Prostate gland (tissue), 2 donors: ENCODE data around the gene TREML4. TPM values are rescaled to one million over a fixed set of nuclear protein-coding genes. Genes with fewer than 3 reads are reported as not detected.

ENCODE experiments used
- DNase-seq: peaks from one replicate; pipeline ENCODE4 v3.0.0-alpha.2; 2019; ENCODE audit warnings: low spot score
- H3K27ac ChIP-seq, 2 donors: fragments of 200-600 bp; sonication (generic); 2 replicates each; pipeline ENCODE4 v1.5.1; 2017 to 2019
- H3K27me3 ChIP-seq: fragments of 200-600 bp; sonication (generic); replicated peaks from 2 replicates; pipeline ENCODE4 v1.5.1; 2019; ENCODE audit not compliant: insufficient read depth
- H3K36me3 ChIP-seq, 2 donors: fragments of 200-600 bp; sonication (generic); 1 replicate in 1 of 2; 2 replicates in 1 of 2; pipeline versions ENCODE4 v1.5.1 to v1.8.1; 2017 to 2019
- H3K4me1 ChIP-seq: fragments of 200-600 bp; sonication (generic); replicated peaks from 2 replicates; pipeline ENCODE4 v1.5.1; 2019
- H3K4me3 ChIP-seq, 2 donors: fragments of 200-600 bp; sonication (generic); 2 replicates each; pipeline ENCODE4 v1.5.1; 2017 to 2019
- H3K9me3 ChIP-seq: fragments of 200-600 bp; sonication (generic); 2 replicates; pipeline ENCODE4 v1.5.1; 2017
- POLR2A ChIP-seq: fragments of 450-650 bp; IDR thresholded peaks from one replicate; pipeline ENCODE4 v1.6.1; 2016; ENCODE audit warnings: antibody characterized with exemption, mild to moderate bottlenecking
- POLR2AphosphoS5 ChIP-seq: sonication (generic); formaldehyde crosslinking; IDR thresholded peaks from one replicate; pipeline ENCODE4 v1.6.1; 2017; ENCODE audit warnings: antibody characterized with exemption
- WGBS: methylation state at CpG from one replicate; pipeline ENCODE4 v1.1.5; 2018; 5-methylcytosine and 5-hydroxymethylcytosine counted together
- intact Hi-C: fragments of 100-400 bp; cut with DNase I; formaldehyde crosslinking; loops from one replicate; pipeline ENCODE4 v1.14.2; 2022
- total RNA-seq, 2 donors: library from RNA; depleted of rRNA; stranded (reverse); fragments of >200 nt; gene quantifications; one replicate each; pipeline ENCODE4 v1.1.0, GENCODE V29; 2016
- TF ChIP-seq, protein P1 (sequence below), 4 experiments: fragments of 200-600 bp in 2 of 4; fragments of 450-650 bp in 2 of 4; sonication (generic) in 2 of 4; IDR thresholded peaks; 1 replicate in 3 of 4; 2 replicates in 1 of 4; pipeline ENCODE4 v1.5.1; 2016 to 2019; ENCODE audit warnings: antibody characterized with exemption in 4 of 4, mild to moderate bottlenecking in 2 of 4, moderate library complexity in 2 of 4

The TREML4 gene
- total RNA-seq, 2 donors from 2014 or later, result not detected

DNA sequence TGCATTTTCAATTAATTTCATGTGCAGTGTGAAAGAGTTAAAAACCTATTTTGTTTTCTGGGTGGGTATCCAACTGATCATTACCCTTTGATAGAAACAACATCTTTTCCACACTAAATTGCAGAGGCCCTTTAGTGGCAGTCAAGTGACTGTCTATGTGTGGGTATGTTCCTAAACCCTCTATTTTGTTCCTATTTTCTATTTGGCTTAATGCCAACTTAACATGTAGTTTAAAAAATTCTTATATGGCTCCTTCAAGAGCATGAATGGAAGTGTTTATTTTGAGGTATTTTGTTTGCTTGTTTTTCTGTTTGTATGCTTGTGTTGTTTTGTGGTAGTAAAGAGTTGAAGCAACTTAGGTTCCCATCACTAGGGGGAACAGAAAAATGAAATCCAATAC, 38.4 kb downstream of the TREML4 start:
- DNase-seq, result no peak
- H3K4me3 ChIP-seq, result no peak overlapping the region
- H3K27ac ChIP-seq, result no peak overlapping the region
- H3K36me3 ChIP-seq, result no peaks in the 10 kb centered on the region
- intact Hi-C loops, result no loop called here
- H3K9me3 ChIP-seq, result no peaks in the 10 kb centered on the region
- H3K27me3 ChIP-seq, result no peaks in the 10 kb centered on the region
- no peaks in the 10 kb centered on the region for H3K4me1 ChIP-seq
- no peak for TF ChIP-seq POLR2AphosphoS5

DNA sequence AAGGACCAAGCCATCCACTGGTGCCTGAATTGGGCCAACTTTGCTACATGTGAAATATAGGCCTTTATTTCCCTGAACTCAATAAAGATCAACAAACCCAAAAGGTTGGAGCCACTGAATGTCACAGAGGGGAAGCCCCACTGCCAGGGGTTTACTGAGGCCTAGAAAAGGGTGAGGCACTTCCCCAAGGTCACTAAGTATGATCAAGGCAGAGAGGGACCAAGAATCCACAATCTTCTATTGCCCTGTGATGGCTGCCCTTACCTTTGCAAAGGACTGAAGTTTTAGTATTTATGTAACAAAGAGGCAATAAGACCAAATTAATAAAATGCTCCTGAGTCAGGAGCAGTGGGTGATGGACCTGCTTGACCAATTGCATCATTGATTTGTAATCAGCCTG, 40.3 kb downstream of the TREML4 start:
- TF ChIP-seq POLR2AphosphoS5 (no peak), POLR2A (no peak)
- TF ChIP-seq, protein P1, sequence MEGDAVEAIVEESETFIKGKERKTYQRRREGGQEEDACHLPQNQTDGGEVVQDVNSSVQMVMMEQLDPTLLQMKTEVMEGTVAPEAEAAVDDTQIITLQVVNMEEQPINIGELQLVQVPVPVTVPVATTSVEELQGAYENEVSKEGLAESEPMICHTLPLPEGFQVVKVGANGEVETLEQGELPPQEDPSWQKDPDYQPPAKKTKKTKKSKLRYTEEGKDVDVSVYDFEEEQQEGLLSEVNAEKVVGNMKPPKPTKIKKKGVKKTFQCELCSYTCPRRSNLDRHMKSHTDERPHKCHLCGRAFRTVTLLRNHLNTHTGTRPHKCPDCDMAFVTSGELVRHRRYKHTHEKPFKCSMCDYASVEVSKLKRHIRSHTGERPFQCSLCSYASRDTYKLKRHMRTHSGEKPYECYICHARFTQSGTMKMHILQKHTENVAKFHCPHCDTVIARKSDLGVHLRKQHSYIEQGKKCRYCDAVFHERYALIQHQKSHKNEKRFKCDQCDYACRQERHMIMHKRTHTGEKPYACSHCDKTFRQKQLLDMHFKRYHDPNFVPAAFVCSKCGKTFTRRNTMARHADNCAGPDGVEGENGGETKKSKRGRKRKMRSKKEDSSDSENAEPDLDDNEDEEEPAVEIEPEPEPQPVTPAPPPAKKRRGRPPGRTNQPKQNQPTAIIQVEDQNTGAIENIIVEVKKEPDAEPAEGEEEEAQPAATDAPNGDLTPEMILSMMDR (IDR thresholded peaks at IDR 0.05), result no peak
- Histone ChIP-seq H3K27ac (no peak overlapping the region), H3K9me3 (no peaks in the 10 kb centered on the region), H3K4me3 (no peak overlapping the region), H3K4me1 (no peaks in the 10 kb centered on the region), H3K36me3 (no peaks in the 10 kb centered on the region), H3K27me3 (no peaks in the 10 kb centered on the region)
- intact Hi-C loops, result no loop called here
- no peak for DNase-seq

DNA sequence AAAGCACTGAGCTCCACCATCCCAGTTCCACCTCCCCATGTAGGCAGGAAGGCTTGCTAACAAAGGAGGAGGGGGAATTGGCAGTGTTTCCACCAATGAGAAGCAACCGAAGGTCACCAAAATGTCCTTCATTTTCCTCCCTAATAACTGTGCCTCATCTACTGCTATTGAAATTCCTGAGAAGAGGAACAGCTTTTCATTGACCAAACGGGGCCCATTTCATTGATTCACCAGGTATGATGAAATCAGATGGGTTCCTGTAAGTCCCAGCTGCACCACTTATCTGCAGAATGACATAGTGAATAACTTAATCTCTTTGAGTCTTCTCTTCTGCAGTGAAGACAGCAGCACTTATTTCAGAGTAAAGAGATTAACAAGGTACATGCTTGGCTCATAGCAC, 41.0 kb downstream of the TREML4 start:
- H3K27ac ChIP-seq, result no peak overlapping the region
- DNase-seq, result no peak
- intact Hi-C loops, result no loop called here
- no peaks in the 10 kb centered on the region for H3K9me3 ChIP-seq
- no peaks in the 10 kb centered on the region for H3K27me3 ChIP-seq
- H3K4me3 ChIP-seq, result no peak overlapping the region
- no peaks in the 10 kb centered on the region for H3K36me3 ChIP-seq
- no peaks in the 10 kb centered on the region for H3K4me1 ChIP-seq
- 93% methylated on average over 2 of the region's 2 CpGs for WGBS
- TF ChIP-seq POLR2AphosphoS5, result no peak
- TF ChIP-seq, protein P1 (IDR thresholded peaks at IDR 0.05), result no peak

DNA sequence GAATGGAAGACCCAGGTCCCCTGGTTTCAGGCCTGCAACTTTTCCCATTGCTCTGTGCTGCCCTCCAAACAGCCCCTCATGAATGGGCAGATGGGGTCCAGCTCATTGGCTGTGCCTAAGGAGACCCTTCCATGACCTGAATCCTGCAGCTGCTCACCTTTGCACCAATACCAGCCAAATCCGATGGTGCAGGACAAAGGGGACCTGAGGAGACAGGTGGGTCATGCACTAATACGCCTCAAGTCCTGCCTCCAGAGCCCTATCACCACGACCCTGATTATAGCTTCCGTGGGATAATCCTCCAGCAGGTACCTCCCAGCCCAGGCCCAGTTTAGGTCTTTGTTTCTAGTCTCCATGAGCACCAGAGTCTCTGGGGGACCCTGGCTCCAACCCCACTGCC, 41.6 kb downstream of the TREML4 start:
- WGBS, result 86% methylated on average over 4 of the region's 4 CpGs
- Histone ChIP-seq H3K27ac (no peak overlapping the region), H3K4me1 (no peaks in the 10 kb centered on the region), H3K9me3 (no peaks in the 10 kb centered on the region), H3K27me3 (no peaks in the 10 kb centered on the region), H3K36me3 (no peaks in the 10 kb centered on the region), H3K4me3 (no peak overlapping the region)
- TF ChIP-seq POLR2AphosphoS5, result no peak
- TF ChIP-seq, protein P1 (IDR thresholded peaks at IDR 0.05), result no peak
- no peak for TF ChIP-seq POLR2A
- intact Hi-C loops, result no loop called here
- no peak for DNase-seq

DNA sequence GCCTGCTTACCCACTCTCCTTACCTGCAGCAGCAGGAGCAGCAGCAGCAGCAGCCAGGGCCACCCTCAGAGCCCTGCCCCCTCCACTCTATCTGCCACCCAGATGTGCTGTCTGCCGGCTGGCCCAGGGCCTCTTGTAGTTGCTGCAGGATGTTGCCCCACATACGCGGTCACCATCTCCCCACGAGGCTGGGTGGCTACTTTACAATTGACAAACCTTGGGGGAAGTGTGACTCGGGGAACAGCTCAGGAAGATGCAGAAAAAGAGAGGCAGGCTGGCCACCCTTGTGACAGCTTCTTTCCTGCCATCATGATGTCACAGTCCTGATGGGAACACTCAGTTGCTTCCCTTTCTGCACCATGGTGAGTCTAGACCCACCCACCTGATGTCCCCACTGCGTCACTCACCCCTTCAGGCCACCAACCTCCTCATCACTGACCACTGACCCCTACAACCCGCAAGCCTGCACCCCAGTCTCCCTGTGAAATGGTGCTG, 43.8 kb downstream of the TREML4 start:
- TF ChIP-seq POLR2AphosphoS5 (no peak), POLR2A (no peak)
- TF ChIP-seq, protein P1 (IDR thresholded peaks at IDR 0.05), result no peak
- no peaks in the 10 kb centered on the region for H3K27me3 ChIP-seq
- H3K4me3 ChIP-seq, result no peak overlapping the region
- intact Hi-C loops, result no loop called here
- 51% methylated on average over 7 of the region's 7 CpGs for WGBS
- DNase-seq, result no peak
- H3K9me3 ChIP-seq, result no peaks in the 10 kb centered on the region
- no peak overlapping the region for H3K27ac ChIP-seq
- H3K4me1 ChIP-seq, result no peaks in the 10 kb centered on the region
- H3K36me3 ChIP-seq, result no peaks in the 10 kb centered on the region
